Peyer's patch (tissue), 4 donors: ENCODE results near the gene PDE4B.

Experiments used
- POLR2A ChIP-seq, 2 donors: fragments of 450-650 bp; IDR thresholded peaks; one replicate each; pipeline ENCODE4 v1.5.1; 2017; ENCODE audit warnings: antibody characterized with exemption in 2 of 2, mild to moderate bottlenecking in 2 of 2, moderate library complexity in 2 of 2
- TF ChIP-seq, protein P1 (sequence below), 6 experiments: fragments of 450-650 bp in 4 of 6; fragments of 200-600 bp in 2 of 6; sonication (generic) in 1 of 6; IDR thresholded peaks; one replicate each; pipeline ENCODE4 v1.5.1; 2017 to 2019; ENCODE audit warnings: antibody characterized with exemption in 6 of 6, mild to moderate bottlenecking in 3 of 6, moderate library complexity in 1 of 6

DNA sequence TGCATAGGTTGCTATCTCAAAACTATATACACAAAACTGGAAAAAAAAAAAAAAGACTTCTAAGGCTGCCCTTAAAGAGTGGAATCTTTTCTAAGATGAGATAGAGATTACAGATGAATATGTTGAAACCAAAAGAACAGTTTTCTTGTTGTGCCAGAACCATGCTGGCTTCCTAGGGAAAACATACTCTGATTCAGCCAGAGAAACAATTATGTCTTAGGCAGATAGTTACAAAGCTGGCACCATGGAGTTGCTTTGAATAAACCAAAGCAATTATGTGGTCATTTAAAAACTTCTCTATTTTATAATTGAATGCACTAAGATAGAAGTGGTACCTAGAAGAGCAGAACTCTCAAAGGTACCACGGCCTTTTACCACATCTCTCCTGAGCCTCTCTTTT, 341.3 kb downstream of the PDE4B start:
- TF ChIP-seq, protein P1, sequence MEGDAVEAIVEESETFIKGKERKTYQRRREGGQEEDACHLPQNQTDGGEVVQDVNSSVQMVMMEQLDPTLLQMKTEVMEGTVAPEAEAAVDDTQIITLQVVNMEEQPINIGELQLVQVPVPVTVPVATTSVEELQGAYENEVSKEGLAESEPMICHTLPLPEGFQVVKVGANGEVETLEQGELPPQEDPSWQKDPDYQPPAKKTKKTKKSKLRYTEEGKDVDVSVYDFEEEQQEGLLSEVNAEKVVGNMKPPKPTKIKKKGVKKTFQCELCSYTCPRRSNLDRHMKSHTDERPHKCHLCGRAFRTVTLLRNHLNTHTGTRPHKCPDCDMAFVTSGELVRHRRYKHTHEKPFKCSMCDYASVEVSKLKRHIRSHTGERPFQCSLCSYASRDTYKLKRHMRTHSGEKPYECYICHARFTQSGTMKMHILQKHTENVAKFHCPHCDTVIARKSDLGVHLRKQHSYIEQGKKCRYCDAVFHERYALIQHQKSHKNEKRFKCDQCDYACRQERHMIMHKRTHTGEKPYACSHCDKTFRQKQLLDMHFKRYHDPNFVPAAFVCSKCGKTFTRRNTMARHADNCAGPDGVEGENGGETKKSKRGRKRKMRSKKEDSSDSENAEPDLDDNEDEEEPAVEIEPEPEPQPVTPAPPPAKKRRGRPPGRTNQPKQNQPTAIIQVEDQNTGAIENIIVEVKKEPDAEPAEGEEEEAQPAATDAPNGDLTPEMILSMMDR (IDR thresholded peaks at IDR 0.05): no peak
- no peak for TF ChIP-seq POLR2A (IDR thresholded peaks at IDR 0.05)
